Neural crest cell (in vitro differentiated cells): ENCODE results near the gene EDA. TPM values are rescaled to one million over a fixed set of nuclear protein-coding genes. Genes with fewer than 3 reads are reported as not detected.

ENCODE experiments used
- DNase-seq: peaks from one replicate; pipeline ENCODE4 v3.0.0; 2021; ENCODE audit warnings: low read depth, mixed read lengths, low spot score
- H3K27ac Mint-ChIP-seq: one replicate; pipeline ENCODE4 v1.8.0; 2021; ENCODE audit warnings: mild to moderate bottlenecking, mixed read lengths; ENCODE audit not compliant: unreplicated experiment
- H3K27me3 Mint-ChIP-seq: 2 replicates; pipeline ENCODE4 v1.8.0; 2021; ENCODE audit warnings: low read depth, mild to moderate bottlenecking, mixed read lengths
- H3K36me3 Mint-ChIP-seq: 2 replicates; pipeline ENCODE4 v1.8.0; 2021; ENCODE audit warnings: low read depth, mild to moderate bottlenecking, mixed read lengths
- H3K4me1 Mint-ChIP-seq: 2 replicates; pipeline ENCODE4 v1.8.0; 2021; ENCODE audit warnings: mixed read lengths
- H3K4me3 Mint-ChIP-seq: one replicate; pipeline ENCODE4 v1.8.0; 2021; ENCODE audit warnings: mild to moderate bottlenecking, mixed read lengths
- H3K9me3 Mint-ChIP-seq: 2 replicates; pipeline ENCODE4 v1.8.0; 2021; ENCODE audit warnings: mixed read lengths
- CTCF ChIP-seq: fragments of 200-600 bp; sonication (generic); conservative IDR thresholded peaks from 2 replicates; pipeline ENCODE4 v1.5.0; 2021; ENCODE audit warnings: antibody characterized with exemption, mild to moderate bottlenecking
- total RNA-seq: library from RNA; stranded (reverse); gene quantifications from 2 replicates; pipeline ENCODE4 v1.2.1, GENCODE V29; 2021

EDA gene
- total RNA-seq, 1 donor from 2014 or later: 2.5 TPM

GRCh38 chrX:69759921-69760625 lies 144.2 kb downstream of the EDA start:
- H3K9me3 Mint-ChIP-seq: peaks cover 2% of the 10 kb centered on the region
- peak overlapping the region; percentile 53 for H3K27ac Mint-ChIP-seq
- H3K4me1 Mint-ChIP-seq: peaks cover 6% of the 10 kb centered on the region
- DNase-seq: no peak
- H3K4me3 Mint-ChIP-seq: no peak overlapping the region
- TF ChIP-seq CTCF: no peak
- H3K27me3 Mint-ChIP-seq: no peaks in the 10 kb centered on the region
- no peaks in the 10 kb centered on the region for H3K36me3 Mint-ChIP-seq

- no peak for DNase-seq
- Mint-ChIP-seq H3K4me3 (no peak overlapping the region), H3K36me3 (peaks cover 3% of the 10 kb centered on the region), H3K9me3 (peaks cover 8% of the 10 kb centered on the region), H3K27ac (no peak overlapping the region), H3K4me1 (peaks cover 6% of the 10 kb centered on the region), H3K27me3 (no peaks in the 10 kb centered on the region)
- TF ChIP-seq CTCF: no peak
Observed at GRCh38 chrX:69761633-69762032, 145.7 kb downstream of the EDA start.

GRCh38 chrX:69762340-69762739 lies 146.4 kb downstream of the EDA start:
- peaks cover 8% of the 10 kb centered on the region for H3K9me3 Mint-ChIP-seq
- DNase-seq: no peak
- H3K27ac Mint-ChIP-seq: no peak overlapping the region
- H3K27me3 Mint-ChIP-seq: no peaks in the 10 kb centered on the region
- no peak overlapping the region for H3K4me3 Mint-ChIP-seq
- peaks cover 6% of the 10 kb centered on the region for H3K4me1 Mint-ChIP-seq
- no peak for TF ChIP-seq CTCF
- peaks cover 3% of the 10 kb centered on the region for H3K36me3 Mint-ChIP-seq

- H3K4me1 Mint-ChIP-seq: no peaks in the 10 kb centered on the region
- no peaks in the 10 kb centered on the region for H3K27me3 Mint-ChIP-seq
- no peak for DNase-seq
- H3K27ac Mint-ChIP-seq: no peak overlapping the region
- H3K36me3 Mint-ChIP-seq: peaks cover 4% of the 10 kb centered on the region
- TF ChIP-seq CTCF: no peak
- H3K9me3 Mint-ChIP-seq: peaks cover 16% of the 10 kb centered on the region
- no peak overlapping the region for H3K4me3 Mint-ChIP-seq
Observed at GRCh38 chrX:69793260-69793935, 177.5 kb downstream of the EDA start.

- no peak overlapping the region for H3K27ac Mint-ChIP-seq
- no peak for DNase-seq
- no peaks in the 10 kb centered on the region for H3K4me1 Mint-ChIP-seq
- no peak overlapping the region for H3K4me3 Mint-ChIP-seq
- H3K9me3 Mint-ChIP-seq: peaks cover 12% of the 10 kb centered on the region
- no peaks in the 10 kb centered on the region for H3K36me3 Mint-ChIP-seq
- no peaks in the 10 kb centered on the region for H3K27me3 Mint-ChIP-seq
- no peak for TF ChIP-seq CTCF
Observed at GRCh38 chrX:69795702-69796101, 179.8 kb downstream of the EDA start.
